ENCODE results near the gene GPC5.

GPC5 gene

DNA sequence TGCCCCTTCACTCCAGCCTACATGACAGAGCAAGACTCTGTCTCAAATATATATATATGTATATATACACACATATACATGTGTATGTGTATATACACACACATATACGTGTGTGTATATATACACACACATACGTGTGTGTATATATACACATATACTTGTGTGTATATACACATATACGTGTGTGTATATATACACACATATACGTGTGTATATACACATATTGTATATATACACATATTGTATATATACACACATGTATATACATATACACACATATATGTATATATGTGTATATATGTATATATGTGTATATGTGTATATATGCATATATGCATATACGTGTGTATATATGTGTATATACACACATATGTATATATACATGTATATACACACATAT lies 173.3 kb downstream of the GPC5 start:
- no peak overlapping the region for H3K27ac Mint-ChIP-seq
- H3K9me3 Mint-ChIP-seq, result no peaks in the 10 kb centered on the region
- H3K4me3 Mint-ChIP-seq, result no peak overlapping the region

DNA sequence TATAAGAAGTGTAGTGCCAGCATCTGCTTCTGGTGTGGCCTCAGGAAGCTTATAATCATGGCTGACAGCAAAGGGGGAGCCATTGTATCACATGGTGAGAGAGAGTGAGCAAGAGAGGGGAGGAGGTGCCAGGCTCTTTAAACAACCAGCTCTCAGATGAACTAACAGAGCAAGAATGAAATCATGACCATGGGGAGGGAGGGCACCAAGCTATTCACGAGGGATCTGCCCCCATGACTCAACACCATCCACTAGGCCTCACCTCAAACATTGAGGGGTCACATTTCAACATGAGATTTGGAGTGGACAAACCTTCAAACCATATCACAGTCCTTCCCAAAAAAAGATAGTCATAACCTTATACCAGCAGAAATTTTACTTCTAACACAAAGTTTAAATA lies 174.0 kb downstream of the GPC5 start:
- Mint-ChIP-seq H3K4me1 (no peaks in the 10 kb centered on the region), H3K4me3 (no peak overlapping the region), H3K27ac (no peak overlapping the region), H3K9me3 (no peaks in the 10 kb centered on the region), H3K27me3 (no peaks in the 10 kb centered on the region)
- no peak for DNase-seq
- no peak for ATAC-seq

More for the DNA sequence above, 173.3 kb downstream of the GPC5 start:
- DNase-seq (no peak), ATAC-seq (no peak)
- H3K27me3 Mint-ChIP-seq, result no peaks in the 10 kb centered on the region
- H3K4me1 Mint-ChIP-seq, result no peaks in the 10 kb centered on the region

DNA sequence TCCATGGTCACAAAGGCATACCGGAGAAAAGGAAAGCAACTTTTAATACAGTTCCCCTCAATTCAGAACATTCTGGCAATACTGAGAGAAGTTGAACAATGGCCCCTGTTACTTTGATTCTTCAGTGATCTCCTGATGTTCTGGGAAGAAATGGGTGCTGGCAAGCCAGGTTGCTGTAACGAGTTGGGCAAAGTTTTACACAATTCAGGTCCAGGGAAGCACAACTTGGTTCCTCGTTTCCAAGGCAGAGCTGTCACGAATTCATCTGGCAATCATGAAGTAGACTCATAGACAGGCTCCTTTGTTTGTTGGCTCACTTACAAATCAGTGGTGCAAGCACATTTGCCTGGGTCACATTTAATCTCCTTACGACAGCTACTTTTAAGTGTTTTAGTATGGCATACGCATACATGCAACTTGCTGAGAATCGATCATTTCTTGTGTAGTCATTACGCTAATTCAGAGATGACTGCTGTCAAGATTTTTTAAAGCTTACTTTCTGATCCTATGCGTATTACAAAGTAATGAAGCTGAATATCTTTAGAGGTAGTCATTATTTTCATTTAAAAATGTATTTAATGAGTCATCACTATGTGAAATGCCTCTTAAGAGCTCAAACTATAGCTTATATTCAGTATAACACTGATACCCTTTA lies 174.7 kb downstream of the GPC5 start:
- no peak for DNase-seq
- no peak overlapping the region for H3K27ac Mint-ChIP-seq
- no peak overlapping the region for H3K4me3 Mint-ChIP-seq
- H3K9me3 Mint-ChIP-seq, result no peaks in the 10 kb centered on the region
- H3K4me1 Mint-ChIP-seq, result no peaks in the 10 kb centered on the region
- no peaks in the 10 kb centered on the region for H3K27me3 Mint-ChIP-seq
- no peak for ATAC-seq

DNA sequence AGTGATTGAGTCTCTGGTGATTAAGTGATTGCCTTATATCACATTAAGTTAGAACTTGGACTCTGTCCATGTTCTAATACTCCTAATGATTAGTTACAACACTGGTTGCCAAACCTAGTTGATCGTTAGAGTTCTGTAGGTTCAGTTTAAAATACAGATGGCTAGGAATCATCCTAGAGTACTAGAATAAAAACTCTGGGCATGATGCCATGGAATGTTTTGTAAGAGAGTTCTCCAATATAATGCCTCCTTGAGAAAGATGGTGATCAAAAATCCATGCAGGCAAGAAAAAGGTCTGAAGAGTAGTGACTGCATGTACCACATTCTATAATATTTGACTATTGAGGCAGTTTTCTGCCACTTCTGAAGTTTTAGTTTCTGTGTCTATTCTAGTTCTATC lies 176.3 kb downstream of the GPC5 start:
- no peaks in the 10 kb centered on the region for H3K27me3 Mint-ChIP-seq
- DNase-seq (no peak), ATAC-seq (no peak)
- no peaks in the 10 kb centered on the region for H3K9me3 Mint-ChIP-seq
- no peak overlapping the region for H3K27ac Mint-ChIP-seq
- no peaks in the 10 kb centered on the region for H3K4me1 Mint-ChIP-seq
- H3K4me3 Mint-ChIP-seq, result no peak overlapping the region

DNA sequence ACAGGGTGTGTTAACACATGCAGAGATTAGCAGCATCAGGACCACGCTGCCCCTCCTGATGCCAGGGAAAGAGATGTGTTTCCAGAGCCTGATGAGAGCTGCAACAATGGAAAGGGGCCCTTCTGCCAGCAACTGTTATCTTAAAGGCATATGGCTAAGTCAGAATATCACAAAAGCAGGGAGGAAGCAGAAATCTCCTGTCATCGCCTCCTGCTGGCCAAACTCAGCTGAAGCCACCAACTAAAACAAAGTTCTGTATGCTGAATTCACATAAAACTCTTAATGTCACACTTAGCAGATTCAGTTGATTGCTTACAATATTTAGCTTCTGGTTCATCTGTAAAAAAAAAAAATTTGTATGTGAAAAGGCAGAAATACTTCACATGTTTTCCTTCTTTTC lies 178.2 kb downstream of the GPC5 start:
- ATAC-seq (no peak), DNase-seq (no peak)
- Mint-ChIP-seq H3K27ac (no peak overlapping the region), H3K9me3 (peaks cover 0 to 5% of the 10 kb centered on the region in 2 donors), H3K27me3 (no peaks in the 10 kb centered on the region), H3K4me1 (no peaks in the 10 kb centered on the region), H3K4me3 (no peak overlapping the region)

DNA sequence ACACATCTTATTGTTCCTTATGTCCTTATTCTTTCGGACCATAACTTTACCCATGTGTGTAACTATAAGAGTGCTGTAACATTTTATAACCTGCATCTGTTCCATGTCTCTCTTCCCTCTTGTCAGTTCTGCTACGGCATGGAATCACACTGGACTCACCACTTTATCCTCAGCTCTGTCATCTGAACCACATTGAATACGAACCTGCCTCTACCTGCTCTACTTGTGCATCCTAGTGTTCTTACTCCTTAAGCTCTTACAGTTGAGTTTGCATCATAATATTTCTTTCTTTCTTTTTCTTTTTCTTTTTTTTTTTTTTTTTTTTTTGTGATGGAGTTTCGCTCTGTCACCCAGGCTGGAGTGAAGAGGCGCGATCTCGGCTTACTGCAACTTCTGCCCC lies 180.9 kb downstream of the GPC5 start:
- ATAC-seq (no peak), DNase-seq (no peak)
- no peaks in the 10 kb centered on the region for H3K4me1 Mint-ChIP-seq
- no peak overlapping the region for H3K27ac Mint-ChIP-seq
- H3K4me3 Mint-ChIP-seq, result no peak overlapping the region
- H3K9me3 Mint-ChIP-seq, result peaks cover 0 to 5% of the 10 kb centered on the region in 2 donors
- H3K27me3 Mint-ChIP-seq, result no peaks in the 10 kb centered on the region

DNA sequence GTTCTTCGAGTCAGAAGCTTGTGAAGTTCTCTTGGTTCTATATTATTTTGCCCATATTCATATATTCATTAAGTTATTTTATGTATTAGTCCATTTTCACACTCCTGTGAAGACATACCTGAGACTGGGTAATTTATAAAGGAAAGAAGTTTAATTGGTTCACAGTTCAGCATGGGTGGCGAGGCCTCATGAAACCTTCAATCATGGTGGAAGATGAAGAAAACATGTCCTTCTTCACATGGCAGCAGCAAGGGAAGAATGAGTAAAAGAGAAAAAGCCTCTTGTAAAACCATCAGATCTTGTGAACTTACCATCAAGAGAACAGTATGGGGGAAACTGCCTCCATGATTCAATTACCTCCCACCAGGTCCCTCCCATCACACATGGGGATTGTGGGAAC lies 182.3 kb downstream of the GPC5 start:
- H3K4me3 Mint-ChIP-seq, result no peak overlapping the region
- H3K4me1 Mint-ChIP-seq, result no peaks in the 10 kb centered on the region
- DNase-seq (no peak), ATAC-seq (no peak)
- H3K27me3 Mint-ChIP-seq, result no peaks in the 10 kb centered on the region
- H3K27ac Mint-ChIP-seq, result peak overlapping the region in 1 of 2 donors; percentile 67
- peaks cover 0 to 5% of the 10 kb centered on the region in 2 donors for H3K9me3 Mint-ChIP-seq

DNA sequence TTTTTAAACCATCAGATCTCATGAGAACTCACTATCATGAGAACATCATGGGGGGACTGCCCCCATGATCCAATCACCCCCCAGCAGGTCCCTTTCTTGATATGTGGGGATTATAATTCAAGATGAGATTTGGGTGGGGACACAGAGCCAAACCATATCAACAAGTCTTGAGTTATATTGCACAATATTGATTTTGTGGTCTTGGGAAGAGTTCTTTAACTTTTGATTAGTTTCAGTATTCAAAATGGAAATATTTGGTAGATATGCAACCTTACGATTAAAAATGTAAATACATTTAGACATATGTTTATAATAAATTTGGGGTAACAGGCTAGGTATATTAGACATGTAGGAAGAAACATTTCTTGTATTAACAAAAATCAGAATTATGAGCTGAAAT lies 188.2 kb downstream of the GPC5 start:
- Mint-ChIP-seq H3K27ac (no peak overlapping the region), H3K4me3 (no peak overlapping the region), H3K9me3 (no peaks in the 10 kb centered on the region), H3K4me1 (no peaks in the 10 kb centered on the region), H3K27me3 (no peaks in the 10 kb centered on the region)
- DNase-seq (no peak), ATAC-seq (no peak)

DNA sequence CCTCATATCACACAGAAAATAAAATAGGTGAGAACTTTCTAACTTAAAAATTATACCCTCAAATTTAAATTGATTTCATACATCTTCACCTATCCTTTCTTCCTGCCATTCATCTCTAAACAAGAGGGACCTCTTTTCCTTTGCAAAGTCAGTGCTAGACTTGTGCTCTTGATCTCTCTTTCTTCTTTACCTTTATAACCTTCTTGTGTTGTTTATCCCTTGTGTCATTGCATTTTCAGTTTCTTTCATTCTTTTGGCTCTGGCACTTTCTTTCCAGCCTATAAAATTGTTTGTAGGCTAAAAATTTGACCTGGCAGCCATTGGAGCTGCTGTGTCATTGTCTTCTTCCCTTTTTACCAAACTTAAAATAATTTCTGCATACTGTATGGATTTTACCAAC lies 190.1 kb downstream of the GPC5 start:
- ATAC-seq (no peak), DNase-seq (no peak)
- Mint-ChIP-seq H3K4me1 (no peaks in the 10 kb centered on the region), H3K27me3 (no peaks in the 10 kb centered on the region), H3K9me3 (no peaks in the 10 kb centered on the region), H3K27ac (no peak overlapping the region), H3K4me3 (no peak overlapping the region)

DNA sequence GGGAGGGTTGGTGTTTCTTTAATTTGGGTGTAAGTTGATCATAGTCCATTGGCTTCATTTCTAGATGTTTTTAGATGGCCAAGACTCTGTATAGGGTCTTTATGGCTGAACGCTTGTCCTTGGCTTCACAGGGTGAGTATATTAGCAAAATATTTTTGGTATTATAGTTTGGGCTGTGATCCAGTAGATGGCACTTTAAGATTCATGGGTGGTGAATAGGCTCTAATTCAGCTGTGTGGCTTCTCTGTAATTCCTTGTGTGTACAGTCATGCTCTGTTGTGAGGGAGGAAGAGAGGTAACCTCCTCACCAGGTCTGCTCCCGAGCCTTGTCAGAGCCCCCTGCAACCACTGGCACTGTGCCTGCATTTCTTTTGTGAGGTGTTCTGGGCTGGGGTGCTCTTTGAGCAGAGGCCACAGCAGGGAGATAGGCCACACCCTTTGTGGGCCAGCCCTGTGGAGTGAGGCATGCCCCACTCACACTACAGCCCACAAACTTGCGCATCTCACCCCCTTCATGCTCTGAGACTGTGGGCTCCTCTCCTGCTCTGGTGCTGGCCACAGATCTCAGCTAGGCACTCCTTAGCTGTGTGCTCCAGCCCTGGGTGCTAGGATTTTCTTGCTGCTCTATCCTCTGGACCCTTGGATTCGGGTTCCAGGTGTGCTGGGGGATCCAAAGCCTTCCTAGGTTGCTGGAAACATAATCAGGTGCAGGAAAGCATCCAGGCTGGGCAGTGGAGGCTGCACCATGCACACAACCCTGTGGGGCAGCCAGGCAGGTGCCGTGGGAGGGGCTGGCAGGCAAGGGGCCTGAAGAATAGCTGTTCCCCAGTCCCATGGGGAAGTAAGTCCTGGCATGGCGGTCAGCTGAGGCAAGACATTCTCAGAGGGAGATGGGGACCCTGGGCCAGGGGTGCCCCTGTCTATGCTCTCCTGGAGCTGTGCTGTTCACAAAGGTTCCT lies 193.9 kb downstream of the GPC5 start:
- Mint-ChIP-seq H3K27me3 (no peaks in the 10 kb centered on the region), H3K9me3 (no peaks in the 10 kb centered on the region), H3K27ac (no peak overlapping the region), H3K4me1 (no peaks in the 10 kb centered on the region), H3K4me3 (no peak overlapping the region)
- DNase-seq (no peak), ATAC-seq (peak; percentile 33)

DNA sequence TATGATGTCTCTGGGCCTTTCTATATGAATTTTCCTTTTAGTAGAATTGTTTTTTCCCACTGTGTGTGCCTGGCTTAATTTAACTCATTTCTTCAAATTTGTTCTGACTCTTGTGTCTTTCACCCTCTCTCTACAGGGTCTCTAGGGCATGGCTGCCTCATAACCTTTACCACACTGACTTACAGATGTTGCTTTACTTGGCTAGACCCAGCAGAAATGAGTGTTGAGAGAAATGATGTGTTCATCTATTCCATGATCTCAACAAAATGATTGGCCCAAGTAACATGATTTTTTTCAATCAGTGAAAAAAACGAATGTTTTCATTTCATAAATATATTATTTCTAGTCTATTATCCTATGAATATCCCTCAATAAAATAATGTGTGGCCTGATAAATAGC lies 195.0 kb downstream of the GPC5 start:
- Mint-ChIP-seq H3K27me3 (no peaks in the 10 kb centered on the region), H3K9me3 (no peaks in the 10 kb centered on the region), H3K27ac (no peak overlapping the region), H3K4me1 (no peaks in the 10 kb centered on the region), H3K4me3 (no peak overlapping the region)
- no peak for DNase-seq
- ATAC-seq, result no peak

DNA sequence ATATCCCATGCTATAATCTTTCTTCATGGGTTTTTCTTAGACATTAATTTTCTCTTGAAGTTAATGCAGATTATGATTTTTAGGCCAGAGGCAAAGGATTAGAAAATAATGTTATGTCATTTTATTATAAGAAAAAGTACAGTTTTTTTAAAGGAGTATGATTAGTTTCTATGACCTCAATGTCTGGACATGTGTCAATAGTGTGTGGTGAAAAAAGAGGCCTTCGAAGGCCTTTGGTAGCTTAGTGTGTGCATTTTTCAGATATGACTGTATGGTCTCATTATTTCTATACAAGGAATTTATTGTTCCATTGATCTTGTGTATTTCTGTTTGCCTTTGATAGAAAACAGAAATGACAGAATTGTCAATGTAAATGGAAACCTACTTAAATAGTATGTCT lies 195.6 kb downstream of the GPC5 start:
- DNase-seq (no peak), ATAC-seq (no peak)
- H3K4me3 Mint-ChIP-seq, result no peak overlapping the region
- no peaks in the 10 kb centered on the region for H3K9me3 Mint-ChIP-seq
- no peaks in the 10 kb centered on the region for H3K27me3 Mint-ChIP-seq
- no peak overlapping the region for H3K27ac Mint-ChIP-seq
- no peaks in the 10 kb centered on the region for H3K4me1 Mint-ChIP-seq

DNA sequence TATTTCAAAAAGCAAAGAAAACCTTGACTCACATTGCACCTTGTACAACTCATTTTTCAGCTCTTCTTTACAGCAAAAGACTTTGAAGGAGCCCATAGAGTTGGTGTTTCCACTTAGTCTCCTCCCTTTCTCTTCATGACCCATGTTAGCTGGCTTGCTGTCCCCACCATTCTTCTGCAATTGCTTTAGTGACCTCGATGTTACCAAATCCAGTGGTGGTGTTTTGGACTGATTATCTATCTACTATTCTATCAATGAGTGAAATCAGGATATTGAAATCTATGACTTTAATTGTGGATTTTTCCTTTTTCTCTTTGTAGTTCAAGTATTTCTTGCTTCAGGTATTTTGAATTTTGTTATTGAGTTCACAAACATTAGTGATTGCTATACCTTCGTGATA lies 197.3 kb downstream of the GPC5 start:
- no peak for DNase-seq
- no peaks in the 10 kb centered on the region for H3K27me3 Mint-ChIP-seq
- H3K4me1 Mint-ChIP-seq, result no peaks in the 10 kb centered on the region
- H3K9me3 Mint-ChIP-seq, result no peaks in the 10 kb centered on the region
- no peak overlapping the region for H3K4me3 Mint-ChIP-seq
- H3K27ac Mint-ChIP-seq, result no peak overlapping the region
- no peak for ATAC-seq

DNA sequence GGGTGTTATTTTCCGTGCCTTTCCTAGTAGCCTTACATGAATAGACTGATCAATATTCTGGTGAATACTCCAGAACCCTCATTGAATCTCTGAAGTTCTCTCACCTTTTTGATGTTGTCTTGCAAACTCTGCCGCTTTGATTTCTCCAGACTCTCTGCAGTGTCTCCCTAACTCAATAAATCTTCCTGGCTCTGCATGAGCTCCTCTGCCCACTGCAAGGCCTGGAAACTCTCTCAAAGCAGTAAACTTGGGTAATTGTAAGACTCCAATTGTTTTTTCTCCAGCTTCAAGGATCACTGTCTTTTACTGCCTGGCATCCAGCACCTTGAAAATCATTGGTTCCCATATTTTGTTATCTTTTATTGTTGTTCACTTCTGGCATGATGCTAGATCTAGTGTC lies 198.4 kb downstream of the GPC5 start:
- DNase-seq (no peak), ATAC-seq (no peak)
- H3K4me1 Mint-ChIP-seq, result no peaks in the 10 kb centered on the region
- H3K27ac Mint-ChIP-seq, result no peak overlapping the region
- H3K4me3 Mint-ChIP-seq, result no peak overlapping the region
- no peaks in the 10 kb centered on the region for H3K27me3 Mint-ChIP-seq
- no peaks in the 10 kb centered on the region for H3K9me3 Mint-ChIP-seq

DNA sequence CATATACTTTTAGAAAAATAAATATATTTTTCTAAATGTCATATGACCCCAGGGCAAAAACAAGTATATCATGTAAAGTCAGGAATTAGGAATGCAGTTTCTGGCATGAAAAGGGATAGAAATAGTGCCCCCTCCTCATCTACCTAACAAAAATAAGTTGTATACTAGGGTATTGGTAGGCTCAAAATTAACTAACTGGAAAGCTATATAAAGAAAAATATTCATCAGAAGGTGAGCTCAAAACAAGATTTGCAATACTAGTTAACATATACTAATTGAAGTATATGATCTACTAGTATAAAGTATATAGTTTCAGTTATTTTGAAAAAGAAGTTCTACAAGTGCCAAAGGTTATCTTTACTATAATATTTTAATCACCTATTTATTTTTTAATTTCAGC lies 200.2 kb downstream of the GPC5 start:
- no peak for DNase-seq
- H3K4me1 Mint-ChIP-seq, result no peaks in the 10 kb centered on the region
- H3K27me3 Mint-ChIP-seq, result no peaks in the 10 kb centered on the region
- H3K9me3 Mint-ChIP-seq, result no peaks in the 10 kb centered on the region
- no peak overlapping the region for H3K4me3 Mint-ChIP-seq
- H3K27ac Mint-ChIP-seq, result no peak overlapping the region
- ATAC-seq, result no peak

DNA sequence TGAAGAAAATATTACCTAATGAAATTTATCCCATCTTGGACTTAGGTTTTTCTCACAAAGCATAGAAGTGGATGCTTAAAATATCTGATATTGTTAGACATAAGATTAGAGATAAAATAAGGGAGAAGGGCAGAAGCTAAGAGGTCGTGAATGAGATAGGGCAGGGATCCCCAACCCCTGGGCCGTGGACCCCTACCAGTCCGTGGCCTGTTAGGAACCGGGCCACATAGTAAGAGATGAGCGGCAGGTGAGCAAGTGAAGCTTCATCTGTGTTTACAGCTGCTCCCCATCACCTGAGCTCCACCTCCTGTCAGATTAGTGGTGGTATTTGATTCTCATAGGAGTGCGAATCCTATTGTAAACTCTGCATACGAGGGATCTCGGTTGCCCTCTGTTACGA lies 202.9 kb downstream of the GPC5 start:
- H3K27ac Mint-ChIP-seq, result no peak overlapping the region
- no peaks in the 10 kb centered on the region for H3K9me3 Mint-ChIP-seq
- ATAC-seq (no peak), DNase-seq (no peak)
- H3K4me3 Mint-ChIP-seq, result no peak overlapping the region
- H3K4me1 Mint-ChIP-seq, result no peaks in the 10 kb centered on the region
- no peaks in the 10 kb centered on the region for H3K27me3 Mint-ChIP-seq

Measured in stimulated activated naive CD8-positive, alpha-beta T cell treated with anti-CD3 and anti-CD28 coated beads, Interleukin-15, amount 100 ng/mL, for 72 hours (primary cell).